ENCODE results near the gene GNB3. TPM values are rescaled to one million over a fixed set of nuclear protein-coding genes. Genes with fewer than 3 reads are reported as not detected.
"Not testable (repeated sequence)": the region's sequence is repeated elsewhere in the genome, so short reads cannot be mapped to it uniquely, and the experiment has no call there.

Gene GNB3
- total RNA-seq, 1 donor from 2014 or later: 0.39 TPM

GRCh38 chr12:6872073-6873048, 31.6 kb downstream of the GNB3 start:
- intact Hi-C loops (cut with micrococcal nuclease): loop anchor here (1.0 to 5.0 kb wide), 10 partner anchors 19 to 1210 kb away; partner anchors contain the start of genes EMG1, ENO2, LPCAT3 and LRRC23

- intact Hi-C loops (cut with micrococcal nuclease): loop anchor here (1.0 to 5.0 kb wide), 9 partner anchors 18 to 1209 kb away; partner anchors contain the start of genes EMG1, ENO2, LPCAT3 and LRRC23
These were observed 32.6 kb downstream of the GNB3 start, which contains the start of gene SPSB2 for GRCh38 chr12:6873094-6874014. Gene SPSB2 (minus strand): TSS chr12:6873303. CDS start chr12:6872901, 402 bp downstream.

- intact Hi-C loops (cut with micrococcal nuclease): loop anchor here (5.0 kb wide), 1 partner anchor 1208 kb away; the partner anchor contains the start of gene NECAP1
These were observed 33.3 kb downstream of the GNB3 start for GRCh38 chr12:6874015-6874368.

GRCh38 chr12:6879824-6880223, 39.1 kb downstream of the GNB3 start:
- intact Hi-C loops (cut with micrococcal nuclease): not testable (repeated sequence)

GRCh38 chr12:6883252-6883651, 42.5 kb downstream of the GNB3 start:
- intact Hi-C loops (cut with micrococcal nuclease): no loop called here

GRCh38 chr12:6883683-6884082, 43.0 kb downstream of the GNB3 start:
- intact Hi-C loops (cut with micrococcal nuclease): no loop called here

- intact Hi-C loops (cut with micrococcal nuclease): no loop called here
These were observed 43.8 kb downstream of the GNB3 start for GRCh38 chr12:6884539-6884938.

- intact Hi-C loops (cut with micrococcal nuclease): not testable (repeated sequence)
These were observed 45.7 kb downstream of the GNB3 start for GRCh38 chr12:6886206-6886999.

GRCh38 chr12:6887460-6887859, 46.7 kb downstream of the GNB3 start:
- intact Hi-C loops (cut with micrococcal nuclease): no loop called here

GRCh38 chr12:6888360-6888759, 47.6 kb downstream of the GNB3 start:
- intact Hi-C loops (cut with micrococcal nuclease): no loop called here

GRCh38 chr12:6888794-6889193, 48.1 kb downstream of the GNB3 start:
- intact Hi-C loops (cut with micrococcal nuclease): not testable (repeated sequence)

GRCh38 chr12:6889775-6890573, 49.2 kb downstream of the GNB3 start:
- intact Hi-C loops (cut with micrococcal nuclease): loop anchor here (2.0 kb wide), 1 partner anchor 69 kb away; no protein-coding TSS in a partner anchor

GRCh38 chr12:6890789-6891645, 50.3 kb downstream of the GNB3 start:
- intact Hi-C loops (cut with micrococcal nuclease): loop anchor here (1.0 to 2.0 kb wide), 6 partner anchors 13 to 68 kb away; partner anchors contain the start of genes ENO2, LRRC23, SPSB2 and TPI1

- intact Hi-C loops (cut with micrococcal nuclease): loop anchor here (1.0 to 2.0 kb wide), 6 partner anchors 13 to 67 kb away; partner anchors contain the start of genes ENO2, LRRC23, SPSB2 and TPI1
These were observed 50.9 kb downstream of the GNB3 start for GRCh38 chr12:6891646-6892001.

GRCh38 chr12:6892683-6893082, 52.0 kb downstream of the GNB3 start:
- intact Hi-C loops (cut with micrococcal nuclease): not testable (repeated sequence)

GRCh38 chr12:6894321-6894720, 53.6 kb downstream of the GNB3 start:
- intact Hi-C loops (cut with micrococcal nuclease): no loop called here
